Progenitor cell of endocrine pancreas (in vitro differentiated cells): Measurements from ENCODE around the gene PFKP. TPM values are rescaled to one million over a fixed set of nuclear protein-coding genes. Genes with fewer than 3 reads are reported as not detected.

ENCODE experiments used
- DNase-seq: peaks from one replicate; pipeline ENCODE4 v3.0.0; 2021; ENCODE audit warnings: low spot score; ENCODE audit not compliant: unreplicated experiment
- H3K27ac Mint-ChIP-seq: 2 replicates; pipeline ENCODE4 v1.8.0; 2021; ENCODE audit warnings: mild to moderate bottlenecking, moderate library complexity, mixed read lengths
- H3K27me3 Mint-ChIP-seq: 2 replicates; pipeline ENCODE4 v1.8.0; 2021; ENCODE audit warnings: mixed read lengths
- H3K36me3 Mint-ChIP-seq: 2 replicates; pipeline ENCODE4 v1.8.0; 2022; ENCODE audit warnings: mixed read lengths; ENCODE audit not compliant: insufficient read depth
- H3K4me1 Mint-ChIP-seq: 2 replicates; pipeline ENCODE4 v1.8.0; 2021; ENCODE audit warnings: low read depth, mixed read lengths
- H3K4me3 Mint-ChIP-seq: 2 replicates; pipeline ENCODE4 v1.8.0; 2021; ENCODE audit warnings: low read depth, mild to moderate bottlenecking, moderate library complexity, mixed read lengths
- H3K9me3 Mint-ChIP-seq: 2 replicates; pipeline ENCODE4 v1.8.0; 2021; ENCODE audit warnings: low read depth, mixed read lengths
- CTCF ChIP-seq: fragments of 200-600 bp; sonication (generic); IDR thresholded peaks from one replicate; pipeline ENCODE4 v1.5.0; 2021; ENCODE audit warnings: antibody characterized with exemption, mild to moderate bottlenecking; ENCODE audit not compliant: unreplicated experiment
- total RNA-seq: library from RNA; stranded (reverse); gene quantifications from 2 replicates; pipeline ENCODE4 v1.2.1, GENCODE V29; 2021

The PFKP gene
- total RNA-seq, 1 donor from 2014 or later = 4.8 TPM

GRCh38 chr10:3090388-3090787 lies 23.0 kb downstream of the PFKP start:
- H3K27me3 Mint-ChIP-seq = peaks cover under 1% of the 10 kb centered on the region
- TF ChIP-seq CTCF = no peak
- no peak overlapping the region for H3K4me3 Mint-ChIP-seq
- H3K9me3 Mint-ChIP-seq = no peaks in the 10 kb centered on the region
- H3K36me3 Mint-ChIP-seq = no peaks in the 10 kb centered on the region
- peaks cover 2% of the 10 kb centered on the region for H3K4me1 Mint-ChIP-seq
- no peak for DNase-seq
- no peak overlapping the region for H3K27ac Mint-ChIP-seq

- H3K27me3 Mint-ChIP-seq = peaks cover 3% of the 10 kb centered on the region
- DNase-seq = no peak
- no peaks in the 10 kb centered on the region for H3K36me3 Mint-ChIP-seq
- H3K27ac Mint-ChIP-seq = no peak overlapping the region
- H3K4me3 Mint-ChIP-seq = no peak overlapping the region
- no peaks in the 10 kb centered on the region for H3K9me3 Mint-ChIP-seq
- TF ChIP-seq CTCF = no peak
- peaks cover 4% of the 10 kb centered on the region for H3K4me1 Mint-ChIP-seq
These were observed 23.8 kb downstream of the PFKP start for GRCh38 chr10:3090914-3091787.

GRCh38 chr10:3091921-3092320 lies 24.6 kb downstream of the PFKP start:
- Mint-ChIP-seq H3K4me3 (no peak overlapping the region), H3K36me3 (no peaks in the 10 kb centered on the region), H3K4me1 (peaks cover 4% of the 10 kb centered on the region), H3K27ac (no peak overlapping the region), H3K27me3 (peaks cover 3% of the 10 kb centered on the region), H3K9me3 (no peaks in the 10 kb centered on the region)
- DNase-seq = no peak
- no peak for TF ChIP-seq CTCF

GRCh38 chr10:3093996-3094395 lies 26.6 kb downstream of the PFKP start:
- Mint-ChIP-seq H3K4me1 (peaks cover 4% of the 10 kb centered on the region), H3K9me3 (no peaks in the 10 kb centered on the region), H3K27me3 (peaks cover 3% of the 10 kb centered on the region), H3K36me3 (no peaks in the 10 kb centered on the region), H3K4me3 (no peak overlapping the region), H3K27ac (no peak overlapping the region)
- no peak for DNase-seq
- TF ChIP-seq CTCF = no peak

- Mint-ChIP-seq H3K4me3 (no peak overlapping the region), H3K27me3 (peaks cover 3% of the 10 kb centered on the region), H3K36me3 (no peaks in the 10 kb centered on the region), H3K27ac (peak overlapping the region; percentile 6), H3K4me1 (peaks cover 4% of the 10 kb centered on the region), H3K9me3 (no peaks in the 10 kb centered on the region)
- TF ChIP-seq CTCF = no peak
- DNase-seq = no peak
These were observed 27.3 kb downstream of the PFKP start for GRCh38 chr10:3094609-3095036.
